HG03025 (cell line): Measurements from ENCODE around the gene REEP1.

Experiments used
- ATAC-seq: cut with Tn5 transposase; IDR thresholded peaks from one replicate; pipeline ENCODE4 v1.9.1; 2021; ENCODE audit warnings: mild to moderate bottlenecking, moderate library complexity; ENCODE audit not compliant: unreplicated experiment, low FRiP score

Gene REEP1

GRCh38 chr2:86308984-86309695 is 28.3 kb downstream of the REEP1 start:
- no peak for ATAC-seq

GRCh38 chr2:86308356-86308755 is 29.1 kb downstream of the REEP1 start:
- no peak for ATAC-seq

GRCh38 chr2:86307431-86307830 is 30.0 kb downstream of the REEP1 start:
- ATAC-seq, result no peak

GRCh38 chr2:86305915-86306254 is 31.5 kb downstream of the REEP1 start:
- ATAC-seq, result no peak

GRCh38 chr2:86305195-86305914 is 32.1 kb downstream of the REEP1 start:
- no peak for ATAC-seq

GRCh38 chr2:86304416-86304815 is 33.0 kb downstream of the REEP1 start:
- no peak for ATAC-seq

- no peak for ATAC-seq
These were observed 35.1 kb downstream of the REEP1 start for GRCh38 chr2:86302320-86302719.

GRCh38 chr2:86301711-86302202 is 35.7 kb downstream of the REEP1 start:
- no peak for ATAC-seq

GRCh38 chr2:86301009-86301408 is 36.4 kb downstream of the REEP1 start:
- ATAC-seq, result no peak

- no peak for ATAC-seq
These were observed 36.9 kb downstream of the REEP1 start for GRCh38 chr2:86300496-86300895.

GRCh38 chr2:86298411-86299390 is 38.7 kb downstream of the REEP1 start:
- ATAC-seq, result no peak

GRCh38 chr2:86297382-86298147 is 39.9 kb downstream of the REEP1 start:
- ATAC-seq, result no peak

- ATAC-seq, result no peak
These were observed 40.5 kb downstream of the REEP1 start for GRCh38 chr2:86296947-86297346.

GRCh38 chr2:86295066-86295465 is 42.4 kb downstream of the REEP1 start:
- no peak for ATAC-seq

- no peak for ATAC-seq
These were observed 43.8 kb downstream of the REEP1 start for GRCh38 chr2:86293612-86294011.

GRCh38 chr2:86292571-86293515 is 44.6 kb downstream of the REEP1 start:
- ATAC-seq, result no peak

GRCh38 chr2:86291328-86291662 is 46.1 kb downstream of the REEP1 start:
- ATAC-seq, result no peak

- no peak for ATAC-seq
These were observed 46.7 kb downstream of the REEP1 start for GRCh38 chr2:86290596-86291327.

GRCh38 chr2:86286516-86286915 is 50.9 kb downstream of the REEP1 start:
- ATAC-seq, result no peak
